ENCODE results near the gene RARG. TPM values are rescaled to one million over a fixed set of nuclear protein-coding genes. Genes with fewer than 3 reads are reported as not detected.

The RARG gene
- total and polyA plus RNA-seq, 7 donors = 3.7 to 10.8 (median 6.2) TPM

DNA sequence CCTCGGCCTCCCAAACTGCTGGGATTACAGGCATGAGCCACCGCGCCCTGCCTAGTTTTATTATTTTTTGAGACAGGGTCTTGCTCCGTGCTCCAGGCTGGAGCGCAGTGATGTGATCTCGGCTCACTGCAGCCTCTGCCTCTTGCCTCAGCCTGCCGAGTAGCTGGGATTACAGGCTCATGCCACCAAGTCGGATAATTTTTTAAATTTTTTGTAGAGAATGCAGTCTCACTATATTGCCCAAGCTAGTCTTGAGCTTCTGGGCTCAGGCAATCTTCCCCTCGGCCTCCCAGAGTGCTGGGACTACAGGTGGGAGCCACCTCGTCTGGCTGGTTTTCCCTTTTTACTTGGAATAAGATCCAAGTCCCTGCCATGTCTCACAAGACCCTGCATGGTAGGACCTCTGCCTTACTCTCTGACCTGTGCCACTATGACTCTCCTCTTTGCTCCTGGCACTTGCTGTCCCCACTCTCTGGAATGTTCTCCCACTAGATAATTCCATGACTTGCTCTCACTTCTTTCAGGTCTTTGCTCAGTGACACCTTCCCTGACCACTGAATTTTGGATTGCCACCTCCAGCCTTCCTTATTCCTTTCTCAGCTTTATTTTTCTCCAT, 7.7 kb upstream of the RARG start:
- Histone ChIP-seq H3K27me3 (ENCODE audit: insufficient read depth in 3 of 3, low read length in 2 of 3) (peaks cover 0 to 20% (median 7%) of the 10 kb centered on the region in 3 donors), H3K36me3 (ENCODE audit: insufficient read depth in 1 of 2, low read depth in 1 of 2) (no peaks in the 10 kb centered on the region), H3K4me3 (no peak overlapping the region), H3K9me3 (no peaks in the 10 kb centered on the region), H3K4me1 (no peaks in the 10 kb centered on the region), H3K27ac (no peak overlapping the region)
- ATAC-seq = no peak
- WGBS, 3 donors = 84 to 86% (median 85%) methylated on average over 9 to 10 of the region's 10 CpGs
- TF ChIP-seq, protein P1, sequence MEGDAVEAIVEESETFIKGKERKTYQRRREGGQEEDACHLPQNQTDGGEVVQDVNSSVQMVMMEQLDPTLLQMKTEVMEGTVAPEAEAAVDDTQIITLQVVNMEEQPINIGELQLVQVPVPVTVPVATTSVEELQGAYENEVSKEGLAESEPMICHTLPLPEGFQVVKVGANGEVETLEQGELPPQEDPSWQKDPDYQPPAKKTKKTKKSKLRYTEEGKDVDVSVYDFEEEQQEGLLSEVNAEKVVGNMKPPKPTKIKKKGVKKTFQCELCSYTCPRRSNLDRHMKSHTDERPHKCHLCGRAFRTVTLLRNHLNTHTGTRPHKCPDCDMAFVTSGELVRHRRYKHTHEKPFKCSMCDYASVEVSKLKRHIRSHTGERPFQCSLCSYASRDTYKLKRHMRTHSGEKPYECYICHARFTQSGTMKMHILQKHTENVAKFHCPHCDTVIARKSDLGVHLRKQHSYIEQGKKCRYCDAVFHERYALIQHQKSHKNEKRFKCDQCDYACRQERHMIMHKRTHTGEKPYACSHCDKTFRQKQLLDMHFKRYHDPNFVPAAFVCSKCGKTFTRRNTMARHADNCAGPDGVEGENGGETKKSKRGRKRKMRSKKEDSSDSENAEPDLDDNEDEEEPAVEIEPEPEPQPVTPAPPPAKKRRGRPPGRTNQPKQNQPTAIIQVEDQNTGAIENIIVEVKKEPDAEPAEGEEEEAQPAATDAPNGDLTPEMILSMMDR (IDR thresholded peaks at IDR 0.05) = no peak
- peak in 1 of 2 donors; percentile 15 for DNase-seq
- intact Hi-C loops (cut with DNase I) = no loop called here

DNA sequence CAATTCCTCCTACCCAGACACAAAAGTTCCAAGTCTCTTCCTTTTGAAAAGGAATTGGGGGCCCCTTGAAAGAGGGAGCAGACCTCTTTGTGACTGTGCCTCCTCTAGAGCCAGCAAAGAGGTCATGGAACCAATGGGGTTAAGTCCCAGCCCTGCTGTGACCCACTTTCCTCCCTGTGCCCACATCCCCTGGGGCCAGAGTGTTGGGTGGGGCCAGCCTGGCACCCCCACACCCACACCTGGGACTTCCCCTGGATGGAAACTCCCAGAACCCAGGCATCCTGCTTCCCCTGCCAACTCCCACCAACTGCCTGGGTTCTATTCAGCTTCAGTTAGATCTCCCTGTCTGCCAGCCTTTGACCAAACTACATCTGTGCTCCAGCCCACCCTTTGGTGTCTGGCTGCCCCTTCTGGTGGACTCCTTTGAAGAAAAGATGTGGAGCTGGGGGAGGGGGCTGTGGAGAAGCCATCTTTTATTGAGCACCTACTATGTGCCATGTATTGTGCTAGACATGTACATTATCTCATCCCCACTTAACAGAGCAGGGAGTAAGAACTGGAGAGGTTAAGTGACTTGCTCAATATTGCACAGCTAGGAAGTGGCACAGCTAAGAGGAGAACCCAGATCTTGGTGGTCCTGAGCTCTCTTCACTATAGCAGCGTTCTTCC, 4.6 kb upstream of the RARG start:
- H3K27me3 ChIP-seq (ENCODE audit: insufficient read depth in 3 of 3, low read length in 2 of 3) = peaks cover 0 to 27% (median 5%) of the 10 kb centered on the region in 3 donors
- intact Hi-C loops (cut with DNase I) = no loop called here
- H3K27ac ChIP-seq = no peak overlapping the region
- WGBS, 3 donors = 75 to 85% (median 75%) methylated on average over 1 of the region's 1 CpG
- no peaks in the 10 kb centered on the region for H3K9me3 ChIP-seq
- peaks cover 8% of the 10 kb centered on the region for H3K4me1 ChIP-seq
- no peaks in the 10 kb centered on the region for H3K36me3 ChIP-seq (ENCODE audit: insufficient read depth in 1 of 2, low read depth in 1 of 2)
- TF ChIP-seq, protein P1 (IDR thresholded peaks at IDR 0.05) = no peak
- ATAC-seq (no peak), DNase-seq (peak in 1 of 2 donors; percentile 41)
- no peak overlapping the region for H3K4me3 ChIP-seq

DNA sequence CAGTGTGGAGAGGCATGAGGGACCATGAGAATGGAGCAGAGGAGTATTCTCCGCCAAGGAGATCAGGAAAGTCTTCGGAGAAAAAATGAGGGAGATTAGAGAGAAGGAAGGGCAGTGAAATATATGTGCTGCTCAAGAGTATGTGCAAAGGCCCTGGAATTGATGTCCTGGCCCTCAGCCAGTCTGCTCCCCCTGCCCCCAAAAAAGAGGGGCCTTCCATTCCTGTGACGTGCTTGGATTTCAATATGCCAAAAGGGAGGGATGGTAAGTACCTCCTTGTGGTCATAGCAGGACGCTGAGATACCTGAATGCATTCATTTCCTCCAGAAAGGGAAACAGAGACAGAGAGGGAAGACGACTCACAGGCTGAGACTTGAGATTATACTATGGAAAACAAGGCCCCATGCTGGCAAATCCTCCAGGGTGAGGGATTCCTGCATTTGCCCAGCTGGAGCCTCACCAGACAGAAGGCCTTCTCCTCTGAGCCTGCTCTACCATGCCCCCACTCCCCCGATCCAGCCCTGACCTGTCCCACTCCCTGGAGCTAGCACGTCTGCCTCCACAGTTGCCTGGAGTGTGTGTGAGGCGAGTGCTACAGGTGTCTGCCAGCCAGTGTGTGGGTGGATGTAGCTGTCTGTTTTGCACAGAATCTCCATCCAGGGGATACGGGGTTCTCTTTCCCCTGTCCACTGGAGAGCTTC, 3.9 kb upstream of the RARG start:
- WGBS, 3 donors = 72 to 81% (median 76%) methylated on average over 9 of the region's 9 CpGs
- H3K4me1 ChIP-seq = peaks cover 8% of the 10 kb centered on the region
- DNase-seq = peak in 1 of 2 donors; percentile 17
- TF ChIP-seq, protein P1 (IDR thresholded peaks at IDR 0.05) = no peak
- no peaks in the 10 kb centered on the region for H3K36me3 ChIP-seq (ENCODE audit: insufficient read depth in 1 of 2, low read depth in 1 of 2)
- intact Hi-C loops (cut with DNase I) = no loop called here
- H3K27me3 ChIP-seq (ENCODE audit: insufficient read depth in 3 of 3, low read length in 2 of 3) = peaks cover 0 to 34% (median 5%) of the 10 kb centered on the region in 3 donors
- H3K27ac ChIP-seq = no peak overlapping the region
- H3K4me3 ChIP-seq = no peak overlapping the region
- ATAC-seq = no peak
- no peaks in the 10 kb centered on the region for H3K9me3 ChIP-seq

DNA sequence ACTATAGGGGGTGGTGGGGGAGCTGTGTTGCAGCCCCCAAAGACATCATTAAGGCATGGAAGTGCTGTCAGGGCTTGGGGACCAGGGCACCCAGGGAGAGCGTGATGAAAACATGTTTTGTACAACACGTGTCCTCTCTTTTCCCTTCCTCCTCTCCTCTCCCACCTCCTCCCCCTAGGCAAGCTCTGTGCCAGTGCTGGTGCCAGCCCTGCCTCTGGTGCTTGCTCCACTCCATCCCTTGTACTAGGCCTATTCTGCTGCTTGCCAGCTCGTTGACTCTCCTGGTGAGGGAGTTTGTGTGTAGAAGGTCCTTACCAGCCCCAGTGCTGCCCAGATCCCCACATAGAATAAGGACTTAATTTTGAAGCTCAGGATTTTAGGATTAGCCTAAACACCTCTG, 3.2 kb upstream of the RARG start:
- Histone ChIP-seq H3K36me3 (ENCODE audit: insufficient read depth in 1 of 2, low read depth in 1 of 2) (no peaks in the 10 kb centered on the region), H3K9me3 (no peaks in the 10 kb centered on the region), H3K4me1 (peaks cover 8% of the 10 kb centered on the region), H3K4me3 (no peak overlapping the region), H3K27me3 (ENCODE audit: insufficient read depth in 3 of 3, low read length in 2 of 3) (peaks cover 0 to 34% (median 5%) of the 10 kb centered on the region in 3 donors), H3K27ac (no peak overlapping the region)
- DNase-seq (no peak), ATAC-seq (no peak)
- intact Hi-C loops (cut with DNase I) = no loop called here
- TF ChIP-seq, protein P1 (IDR thresholded peaks at IDR 0.05) = no peak
- 24 to 54% (median 52%) methylated on average over 3 of the region's 3 CpGs for whole genome bisulfite sequencing, 3 donors
